Measurements from ENCODE around the gene ASB6.

ASB6 gene, protein sequence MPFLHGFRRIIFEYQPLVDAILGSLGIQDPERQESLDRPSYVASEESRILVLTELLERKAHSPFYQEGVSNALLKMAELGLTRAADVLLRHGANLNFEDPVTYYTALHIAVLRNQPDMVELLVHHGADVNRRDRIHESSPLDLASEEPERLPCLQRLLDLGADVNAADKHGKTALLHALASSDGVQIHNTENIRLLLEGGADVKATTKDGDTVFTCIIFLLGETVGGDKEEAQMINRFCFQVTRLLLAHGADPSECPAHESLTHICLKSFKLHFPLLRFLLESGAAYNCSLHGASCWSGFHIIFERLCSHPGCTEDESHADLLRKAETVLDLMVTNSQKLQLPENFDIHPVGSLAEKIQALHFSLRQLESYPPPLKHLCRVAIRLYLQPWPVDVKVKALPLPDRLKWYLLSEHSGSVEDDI

DNA sequence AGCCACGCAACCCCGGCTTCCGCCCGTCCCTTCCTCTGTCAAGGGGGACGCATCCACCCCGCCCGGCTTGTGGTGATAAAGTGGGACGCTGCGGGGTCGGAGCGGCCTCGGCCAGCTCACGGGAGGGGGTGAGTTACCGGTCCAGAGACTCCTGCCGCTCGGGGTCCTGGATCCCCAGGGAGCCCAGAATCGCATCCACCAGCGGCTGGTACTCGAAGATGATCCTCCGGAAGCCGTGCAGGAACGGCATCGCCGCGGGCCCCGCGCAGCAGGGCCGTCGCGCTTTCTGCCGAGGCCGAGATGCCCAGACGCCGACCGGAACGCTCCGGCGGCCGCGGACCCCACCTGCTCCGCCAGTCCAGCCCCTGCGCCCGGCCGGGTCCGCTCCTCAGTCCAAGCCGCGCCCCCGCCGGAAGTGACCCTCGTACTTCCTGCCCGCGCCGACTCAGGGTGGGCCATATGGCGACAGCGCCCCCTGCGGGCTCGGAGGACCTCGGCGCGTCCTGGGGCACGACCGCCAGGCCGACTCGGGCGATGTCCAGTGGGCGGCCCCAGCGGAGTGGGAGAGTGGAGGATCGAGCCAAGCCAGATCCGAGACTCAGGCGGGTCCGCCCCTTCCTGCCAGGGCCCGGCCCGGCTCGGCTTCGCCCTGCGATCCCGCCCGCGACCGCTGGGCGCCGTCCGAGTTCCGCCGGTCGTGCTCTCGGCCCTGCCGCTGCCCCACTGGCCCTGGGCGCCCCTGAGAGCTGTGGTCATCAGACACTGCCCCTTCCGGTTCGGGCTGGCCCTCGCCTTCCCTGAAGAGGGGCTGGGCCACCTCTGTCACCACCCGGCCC is at the start of gene ASB6:
ASB6 (minus strand) TSS at position 402 of the 836 bp plus-strand sequence; CDS start at position 250, 152 bp downstream.
- peak; percentile 87 for DNase-seq

DNA sequence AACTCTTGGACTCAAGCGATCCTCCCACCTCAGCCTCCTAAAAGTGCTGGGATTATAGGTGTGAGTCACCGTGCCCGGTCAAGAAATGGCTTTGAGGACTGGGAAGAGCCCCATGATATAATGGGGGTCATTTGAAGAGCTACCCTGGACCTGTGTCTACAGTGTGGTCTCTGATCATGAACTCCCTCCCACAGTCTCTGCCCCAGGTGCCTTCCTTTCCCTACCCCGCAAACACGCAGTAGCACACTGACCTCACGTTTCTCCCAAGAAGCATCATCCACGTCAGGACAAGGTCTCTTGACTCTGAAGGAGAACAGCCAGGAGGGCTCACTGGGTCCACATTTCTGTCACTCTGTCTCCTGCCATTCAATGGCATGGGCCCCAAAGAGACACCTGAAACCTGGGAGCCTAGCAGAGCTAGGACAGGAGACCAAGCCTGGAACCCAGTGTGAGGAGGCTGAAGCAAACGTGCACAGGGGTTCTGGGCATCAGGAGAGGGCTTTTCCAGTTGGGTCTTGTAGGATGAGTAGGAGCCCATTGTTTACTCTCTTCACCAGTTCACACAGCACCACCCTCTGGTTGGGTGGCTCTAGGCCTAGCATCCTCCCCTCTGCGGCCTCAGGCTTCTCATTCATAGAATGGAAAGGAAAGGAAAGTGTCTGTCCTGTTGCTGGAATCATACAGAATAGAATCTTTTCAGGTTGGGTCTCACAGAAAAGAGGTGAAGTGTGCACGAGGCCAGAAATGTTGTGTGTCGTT is 46.5 kb upstream of the ASB6 start:
- no peak for DNase-seq

DNA sequence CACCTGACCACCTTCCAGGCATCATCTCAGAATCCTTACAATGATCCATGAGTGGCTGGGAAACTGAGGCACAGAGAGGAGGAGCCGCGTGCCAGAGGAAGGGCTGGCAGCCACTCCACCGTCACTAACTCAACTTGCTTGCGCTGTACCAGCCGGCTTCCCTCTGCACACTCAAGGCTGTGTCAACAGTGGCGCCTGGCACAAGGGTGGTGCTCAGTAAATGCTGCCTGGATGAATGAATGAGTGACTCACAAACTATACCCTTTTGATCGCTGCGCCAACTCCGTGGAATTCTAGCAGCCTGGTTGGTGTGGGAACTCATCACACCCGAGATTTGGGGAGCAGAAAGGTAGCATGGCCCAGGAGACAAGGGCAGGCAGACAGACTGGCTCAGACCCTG is 45.4 kb upstream of the ASB6 start:
- no peak for DNase-seq

DNA sequence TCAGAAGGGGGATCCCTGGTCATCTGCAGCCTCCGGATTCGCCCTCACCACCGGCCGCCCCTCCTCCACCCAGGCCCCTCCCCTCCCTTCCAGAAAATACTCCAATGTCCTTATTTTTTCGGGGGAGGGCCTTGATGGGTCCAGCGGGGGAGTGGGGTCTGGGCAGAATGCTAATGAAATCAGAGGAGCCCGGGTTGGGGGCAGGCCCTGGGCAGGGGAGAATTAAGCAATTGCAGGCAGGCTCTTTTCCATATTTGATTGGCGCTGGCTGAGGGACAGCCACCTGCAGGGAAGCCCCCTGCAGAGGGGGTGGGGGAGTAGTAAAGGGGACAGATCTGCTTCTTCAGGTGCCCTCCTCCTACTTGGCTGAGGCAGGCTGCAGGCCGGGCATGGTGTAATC is 44.8 kb upstream of the ASB6 start:
- no peak for DNase-seq

DNA sequence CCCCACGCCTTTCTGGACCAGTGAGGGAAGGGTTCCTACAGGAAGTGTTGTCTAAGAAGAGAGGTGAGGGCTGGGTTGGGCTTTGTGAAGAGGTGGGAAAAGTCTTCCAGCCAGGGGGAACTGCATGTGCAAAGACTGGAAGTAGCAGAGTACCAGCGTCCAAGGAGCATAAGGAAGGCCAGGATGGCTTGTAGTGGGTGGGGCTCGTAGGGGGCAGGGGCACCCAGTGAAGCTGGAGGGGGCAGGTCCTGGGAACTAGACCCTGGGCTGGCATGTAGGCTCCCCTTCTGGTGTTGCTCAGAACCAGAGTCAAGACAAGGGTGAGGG is 43.9 kb upstream of the ASB6 start:
- no peak for DNase-seq

DNA sequence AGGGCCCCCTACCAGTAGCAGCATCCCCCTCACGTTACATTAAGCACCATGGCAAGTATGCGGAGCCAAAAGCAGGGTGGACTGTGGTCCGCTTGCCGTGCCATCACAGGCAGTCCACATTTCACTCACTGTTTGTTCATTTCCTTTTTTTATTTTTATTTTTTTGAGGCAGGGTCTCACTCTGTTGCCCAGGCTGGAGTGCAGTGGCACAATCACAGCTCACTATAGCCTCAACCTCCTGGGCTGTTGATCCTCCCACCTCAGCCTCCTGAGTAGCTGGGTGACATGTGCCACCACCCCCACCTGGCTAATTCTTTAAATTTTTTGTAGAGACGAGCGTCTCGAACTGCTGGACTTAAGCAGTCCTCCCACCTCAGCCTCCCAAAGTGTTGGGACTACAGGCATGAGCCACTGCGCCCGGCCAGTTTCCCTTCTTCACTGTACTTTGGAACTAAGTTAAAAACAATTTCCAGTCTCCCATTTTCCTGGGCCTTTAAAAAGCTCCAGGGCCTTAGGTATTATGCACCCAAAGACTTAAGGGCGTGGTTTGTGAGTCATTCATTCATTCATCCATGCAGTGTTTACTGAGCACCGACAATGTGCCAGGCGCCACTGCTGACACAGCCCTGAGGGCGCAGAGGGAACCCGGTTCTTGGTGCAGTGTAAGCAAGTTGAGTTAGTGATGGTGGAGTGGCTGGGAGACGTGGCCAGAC is 43.4 kb upstream of the ASB6 start:
- DNase-seq, result no peak

DNA sequence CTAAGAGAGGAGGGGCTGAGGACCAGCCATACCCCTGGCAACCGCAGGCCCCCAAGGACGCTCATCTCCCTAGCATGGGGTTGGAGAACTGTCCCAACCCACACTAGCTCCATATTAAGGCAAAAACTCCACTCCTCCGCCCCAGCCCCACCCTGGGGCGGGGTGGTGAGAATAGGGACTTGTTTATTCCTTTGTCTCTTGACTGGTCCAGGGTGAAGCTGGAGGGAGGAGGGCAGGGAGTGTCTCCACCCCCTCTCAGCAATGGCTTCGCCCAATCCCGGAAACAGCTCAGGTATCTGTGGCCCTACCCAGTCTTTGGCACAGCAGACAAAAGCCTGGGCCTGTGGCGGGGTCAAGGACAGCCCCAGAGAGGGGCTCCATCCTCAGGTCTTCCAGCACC is 40.4 kb upstream of the ASB6 start:
- DNase-seq, result no peak

DNA sequence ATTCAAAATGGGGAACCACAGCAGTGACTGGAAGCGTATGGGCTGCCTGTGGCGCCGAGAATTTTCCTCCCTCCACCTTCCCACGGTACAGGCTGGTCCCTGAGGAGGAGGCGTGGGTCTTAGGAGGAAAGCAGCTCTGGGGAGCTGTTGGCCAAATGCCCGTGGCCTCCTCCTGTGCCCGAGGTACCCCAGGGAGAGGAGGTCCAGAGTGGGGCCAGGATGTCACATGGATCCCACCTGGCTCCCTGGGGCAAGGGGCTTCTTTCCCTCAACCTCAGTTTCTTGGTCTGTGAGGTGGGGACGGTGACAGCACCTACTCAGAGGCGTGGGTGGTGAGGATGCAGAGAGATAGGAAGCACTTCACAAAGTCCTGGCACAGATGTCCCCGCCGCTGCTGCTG is 40.0 kb upstream of the ASB6 start:
- no peak for DNase-seq

DNA sequence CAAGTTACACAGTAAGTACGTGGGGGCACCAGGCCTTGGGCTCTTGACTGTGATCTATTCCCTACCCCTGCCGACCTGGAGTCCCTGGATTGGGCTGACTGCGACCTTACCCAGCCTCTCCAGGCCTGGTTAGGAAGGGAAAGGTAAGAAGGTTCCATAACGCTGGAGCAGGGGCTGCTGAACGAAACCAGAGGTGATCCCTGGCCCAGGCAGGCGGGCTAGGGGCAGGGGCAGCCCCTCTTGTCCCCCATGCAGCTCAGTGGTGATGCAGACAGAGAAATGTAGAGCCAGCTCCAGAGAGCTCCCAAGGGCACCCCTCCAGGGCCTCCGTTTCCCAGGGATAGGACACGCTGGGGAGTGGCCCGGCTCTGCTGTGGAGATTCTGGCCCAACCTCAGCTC is 37.6 kb upstream of the ASB6 start:
- DNase-seq, result no peak

DNA sequence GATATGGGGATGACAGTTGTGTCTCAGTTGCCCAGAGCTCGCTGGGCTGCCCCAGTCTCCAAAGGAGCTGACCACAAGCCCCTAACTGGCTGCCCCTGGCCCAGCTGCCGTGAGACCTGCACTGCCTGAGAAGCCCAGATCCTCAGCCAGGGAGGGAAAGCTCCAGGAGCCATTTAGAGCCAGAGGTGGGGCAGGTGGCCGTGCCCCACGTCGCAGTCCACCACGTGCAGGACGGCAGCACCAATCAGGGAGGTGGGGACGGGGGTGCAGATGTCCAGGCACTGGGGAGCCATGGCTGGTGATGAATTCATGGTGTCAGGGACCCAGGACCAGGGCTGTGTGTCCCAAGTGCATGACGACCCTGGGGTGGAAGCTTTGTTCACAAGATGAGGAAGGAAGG is 36.9 kb upstream of the ASB6 start:
- no peak for DNase-seq

DNA sequence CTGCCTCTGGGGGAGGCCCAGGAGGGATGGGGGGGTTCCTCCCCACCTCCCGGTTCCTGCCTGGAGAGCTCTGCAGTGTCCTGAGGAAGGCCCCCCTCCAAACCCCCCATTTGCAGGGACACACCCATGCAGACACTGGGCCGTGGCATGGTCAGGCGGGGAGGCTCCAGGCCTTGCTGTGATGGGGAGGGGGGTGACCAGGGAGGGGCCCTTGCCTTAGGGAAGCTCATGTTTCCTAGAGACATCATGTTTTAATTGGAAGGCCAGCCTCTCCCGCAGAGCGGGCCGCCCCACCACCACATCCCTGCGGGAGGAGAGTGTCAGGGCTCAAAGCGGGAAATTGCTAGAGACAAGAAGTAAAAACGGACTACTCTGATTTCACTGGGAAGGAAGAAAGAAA is 35.5 kb upstream of the ASB6 start:
- no peak for DNase-seq

DNA sequence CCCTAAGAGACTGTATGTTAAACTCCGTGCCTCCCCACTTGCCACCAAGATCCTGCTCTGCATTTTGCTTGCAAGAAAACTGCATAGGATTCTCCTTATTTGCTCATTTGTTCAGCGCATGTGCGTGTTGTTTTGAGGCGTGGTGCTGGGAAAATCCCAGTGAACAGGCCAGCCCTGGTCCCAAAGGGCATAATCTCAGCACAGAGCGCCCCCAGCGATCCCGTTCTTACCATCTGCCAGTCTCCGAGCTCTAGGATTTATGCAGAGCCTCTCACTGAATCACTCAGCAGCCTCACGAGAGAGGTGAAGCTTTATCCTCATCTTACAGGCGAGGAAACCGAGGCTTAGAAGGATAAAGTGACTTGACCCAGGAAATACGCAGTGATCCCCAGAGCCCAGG is 35.0 kb upstream of the ASB6 start:
- DNase-seq, result no peak

DNA sequence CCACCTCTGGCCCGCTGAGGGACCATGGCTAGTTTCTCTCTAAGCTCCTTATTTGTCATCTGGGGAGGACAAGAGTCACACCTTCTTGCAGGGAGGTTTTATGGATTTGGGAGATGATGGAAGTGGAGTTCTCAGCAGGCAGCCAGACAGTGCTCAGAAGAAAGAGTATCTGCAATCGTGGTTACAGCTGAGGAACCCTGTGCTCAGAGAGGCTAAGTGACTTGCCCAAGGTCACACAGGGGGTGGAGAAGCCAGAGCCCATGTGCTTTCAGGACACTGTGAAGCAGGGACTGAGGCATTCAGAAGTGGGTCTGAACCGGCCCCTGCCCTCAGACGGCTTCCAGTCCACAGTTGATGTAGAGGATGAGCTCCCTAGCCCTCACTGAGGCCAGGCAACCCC is 34.3 kb upstream of the ASB6 start:
- no peak for DNase-seq

DNA sequence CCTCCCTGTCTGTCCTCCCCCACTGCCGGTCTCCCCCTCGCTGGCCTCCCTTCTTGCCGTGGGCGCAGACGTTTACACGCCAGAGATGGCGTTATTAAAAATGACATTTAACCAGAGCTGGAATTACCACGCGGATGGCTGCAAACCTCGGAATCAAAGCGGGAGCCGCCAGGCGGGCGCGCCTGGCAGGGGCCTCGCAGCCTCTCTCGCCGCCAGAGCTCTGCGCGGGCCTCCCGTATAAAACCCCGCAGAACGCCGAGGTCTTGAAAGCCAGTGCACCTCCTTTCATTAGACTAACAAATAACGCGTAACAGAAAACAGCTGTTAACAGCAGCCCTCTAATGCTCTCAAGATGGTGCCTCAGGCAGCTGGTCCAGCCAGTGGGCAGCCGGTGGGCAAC is 33.7 kb upstream of the ASB6 start:
- no peak for DNase-seq

DNA sequence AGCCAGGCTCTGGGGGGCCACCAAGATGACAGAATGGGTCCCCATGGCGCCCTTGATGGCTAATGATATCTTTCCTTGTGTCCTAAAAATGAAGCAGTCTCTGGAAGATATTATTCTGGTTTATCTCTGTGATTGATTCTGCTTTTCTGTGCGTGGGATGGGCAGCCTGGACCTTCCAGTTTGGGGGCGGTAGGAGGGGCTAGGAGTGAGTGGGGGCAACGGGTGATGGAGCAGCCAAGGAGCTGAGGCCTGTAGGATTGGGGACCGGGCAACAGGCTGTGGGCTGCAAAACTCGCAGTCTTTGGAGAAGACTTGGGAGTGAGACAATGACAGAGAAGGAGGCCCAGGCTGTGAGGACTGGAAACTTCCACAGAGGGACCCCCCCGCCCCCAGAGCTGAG is 32.3 kb upstream of the ASB6 start:
- DNase-seq, result no peak

DNA sequence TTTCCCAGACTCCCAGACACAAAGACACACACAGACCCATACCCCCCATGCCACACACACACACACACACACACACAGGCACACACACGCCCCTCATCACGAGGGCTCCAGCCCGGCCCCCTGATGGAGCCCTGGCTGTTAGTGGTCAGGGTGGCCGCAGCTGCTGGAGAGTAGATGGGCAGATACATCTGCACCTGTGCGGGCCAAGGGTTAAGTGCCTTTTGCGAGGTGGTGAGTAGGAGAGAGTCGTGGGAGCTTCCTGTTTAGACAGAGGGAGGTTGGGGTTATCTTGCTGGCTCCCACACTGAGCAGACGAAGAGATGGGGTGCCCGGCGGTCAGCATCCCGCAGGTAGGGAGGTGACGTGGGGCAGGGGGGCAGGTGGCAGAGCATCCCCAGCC is 31.7 kb upstream of the ASB6 start:
- no peak for DNase-seq

DNA sequence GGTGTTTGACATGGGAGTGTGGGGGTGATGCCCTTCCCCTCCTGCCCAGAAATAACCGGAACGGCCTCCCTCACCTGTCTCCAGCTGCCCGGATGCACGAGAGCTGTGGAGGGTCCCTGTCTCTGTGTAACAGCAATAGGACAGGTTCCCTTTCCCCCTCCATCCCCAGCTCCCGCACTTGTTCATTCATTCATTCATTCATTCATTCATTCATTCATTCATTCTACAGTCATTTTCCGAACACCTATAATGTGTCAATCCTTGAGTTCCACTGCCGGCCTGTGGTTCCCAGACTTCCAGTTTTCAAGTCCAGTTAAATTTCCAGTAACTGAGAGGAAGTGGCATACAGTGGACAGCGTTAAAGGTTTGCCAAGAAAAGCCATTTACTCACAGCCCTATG is 30.8 kb upstream of the ASB6 start:
- no peak for DNase-seq

DNA sequence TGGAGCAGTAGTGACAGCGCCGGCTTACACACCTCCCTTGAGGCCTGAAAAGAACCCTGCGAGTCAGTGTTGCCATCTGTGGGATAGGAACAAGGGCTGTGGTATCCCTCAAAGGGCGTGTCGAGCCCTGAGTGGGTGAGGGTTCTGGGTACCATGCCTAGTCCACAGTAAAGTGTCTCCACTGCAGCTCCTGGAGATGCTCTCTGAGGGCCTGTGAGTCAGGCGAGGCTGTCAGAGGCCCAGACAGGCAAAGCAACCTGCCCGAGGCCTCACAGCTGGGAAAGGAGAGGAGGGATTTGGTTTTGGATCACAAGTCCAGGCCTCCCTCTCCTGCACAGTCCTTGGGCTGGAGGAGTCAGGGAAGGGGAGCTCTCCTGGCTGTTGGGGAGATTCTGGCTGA is 29.6 kb upstream of the ASB6 start:
- DNase-seq, result no peak

DNA sequence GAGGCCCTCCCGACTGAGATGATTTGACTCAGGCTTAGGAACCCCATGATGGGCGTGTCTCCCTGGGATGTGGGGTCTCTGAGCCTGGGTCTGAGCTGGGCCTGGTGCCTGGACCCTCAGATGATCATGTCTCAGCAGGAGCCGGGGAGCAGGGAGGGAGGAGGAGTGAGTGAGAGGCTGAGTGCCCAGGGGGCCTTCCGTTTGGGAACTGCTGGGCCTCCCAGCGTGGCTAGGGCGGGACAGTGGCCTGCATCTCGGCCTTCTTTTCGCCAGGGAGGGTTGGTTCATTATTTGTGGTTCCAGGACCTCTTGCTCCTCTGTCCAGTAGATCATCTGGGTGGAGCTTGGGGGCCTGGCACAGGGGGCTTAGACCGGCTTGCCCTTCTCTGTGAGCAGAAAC is 29.1 kb upstream of the ASB6 start:
- no peak for DNase-seq

DNA sequence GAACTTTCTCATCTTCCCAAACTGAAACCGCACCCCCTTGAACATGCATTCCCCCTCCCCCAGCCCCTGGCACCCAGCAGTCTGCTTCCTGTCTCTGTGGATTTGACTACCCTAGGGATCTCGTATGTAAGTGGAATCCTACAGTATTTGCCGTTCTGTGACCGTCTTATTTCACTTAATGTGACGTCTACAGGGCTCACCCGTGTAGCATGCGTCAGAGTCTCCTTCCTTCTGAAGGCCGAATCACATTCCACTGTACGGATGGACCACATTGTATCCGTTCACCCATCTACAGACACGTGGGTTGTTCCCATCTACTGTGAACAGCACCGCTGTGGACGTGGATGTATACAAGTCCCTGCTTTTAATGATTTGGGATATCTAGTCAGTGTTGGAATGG is 28.0 kb upstream of the ASB6 start:
- DNase-seq, result no peak

DNA sequence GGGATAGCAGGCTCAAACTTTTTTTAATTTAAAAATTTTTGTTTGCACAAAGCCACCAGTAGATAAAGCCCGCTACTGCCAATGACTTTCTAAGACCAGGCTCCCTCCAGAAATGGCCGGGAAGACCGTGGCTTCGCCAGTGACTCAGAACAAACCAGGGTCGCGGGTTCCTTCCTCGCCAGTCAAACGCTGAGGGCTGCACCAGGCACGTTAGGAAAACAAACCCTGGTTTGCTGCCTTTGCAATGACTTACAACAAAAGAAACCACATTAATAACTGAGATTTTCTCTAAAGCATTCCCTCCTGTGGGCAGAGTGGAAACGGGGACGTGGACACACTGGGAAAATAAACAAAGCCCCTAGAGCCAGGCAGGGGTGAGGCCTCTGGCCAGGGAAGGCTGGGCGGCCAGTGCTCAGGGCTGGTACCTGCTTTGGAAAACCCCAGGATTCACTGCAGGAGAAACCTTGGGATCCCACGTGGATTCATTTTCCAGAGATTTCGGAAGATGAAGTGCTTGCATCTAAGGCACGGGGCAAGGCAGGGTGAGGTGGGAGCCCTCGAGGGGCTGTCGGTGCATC is 27.3 kb upstream of the ASB6 start:
- no peak for DNase-seq

DNA sequence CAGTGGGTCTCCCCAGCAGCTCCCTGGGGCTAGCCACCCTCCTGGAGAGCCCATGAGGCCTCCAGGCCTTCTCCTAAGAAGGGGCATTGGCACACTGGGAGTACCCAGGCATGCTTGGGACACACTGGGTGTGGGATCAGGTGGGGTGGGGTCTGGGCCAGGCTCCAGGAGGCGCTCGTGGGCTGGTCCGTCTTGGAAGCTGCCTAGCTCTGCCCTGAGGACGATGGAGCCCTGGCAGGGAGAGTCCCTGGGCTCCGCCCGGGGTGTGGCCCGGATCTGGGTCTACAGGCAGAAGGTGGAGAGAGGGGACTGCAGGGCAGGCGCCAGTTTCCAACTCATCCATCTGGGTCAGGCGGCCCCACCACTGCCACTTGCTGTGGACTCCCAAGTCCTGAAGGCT is 25.9 kb upstream of the ASB6 start:
- no peak for DNase-seq

DNA sequence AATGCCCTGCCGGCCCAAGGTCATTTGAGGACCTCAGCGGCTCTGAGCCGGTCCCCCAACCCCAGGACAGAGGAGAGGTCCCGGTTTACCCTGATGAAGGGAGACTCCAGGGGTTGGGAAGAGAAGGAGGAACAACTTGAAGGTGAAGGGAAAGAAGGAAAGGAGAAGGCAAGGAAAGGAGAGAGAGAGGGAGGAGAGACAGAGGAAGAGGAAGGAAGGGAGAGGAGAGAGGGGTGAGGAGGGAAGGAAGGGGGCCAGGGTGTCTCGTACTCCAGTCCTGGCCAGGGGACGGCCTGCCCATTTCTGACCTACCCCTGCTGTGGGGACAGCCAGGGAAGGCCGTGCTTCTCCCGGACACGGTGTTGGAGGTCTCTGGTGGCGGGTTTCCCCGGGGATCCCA is 25.4 kb upstream of the ASB6 start:
- no peak for DNase-seq
